ENCODE data around the gene BEND5. TPM values are rescaled to one million over a fixed set of nuclear protein-coding genes. Genes with fewer than 3 reads are reported as not detected.

The BEND5 gene
- total and polyA plus RNA-seq, 2 donors (not counting 1 experiment from before 2014, with no cell fraction given), result 0.39 TPM; not detected in 1

DNA sequence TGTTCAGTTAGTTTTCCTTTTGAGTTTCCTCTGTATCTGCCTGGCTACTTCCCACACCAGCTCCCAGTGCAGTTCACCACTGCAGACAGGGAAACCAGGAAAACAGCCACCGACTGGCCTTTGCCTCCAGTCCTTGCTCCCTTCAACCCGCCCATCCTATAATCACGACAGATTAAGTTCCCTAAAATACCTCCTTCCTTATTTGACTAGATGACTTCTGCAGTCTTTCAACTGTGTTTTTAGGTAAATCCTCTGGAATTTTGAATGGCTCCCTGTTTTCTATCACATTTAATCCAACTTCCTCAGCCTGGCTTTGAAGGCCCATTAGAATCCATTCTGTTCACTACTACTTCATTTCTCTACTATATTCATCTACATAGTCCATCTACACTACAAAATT is 37.6 kb downstream of the BEND5 start:
- no peak overlapping the region for H3K27ac ChIP-seq (ENCODE audit: insufficient read depth, low read length)
- H3K9me3 ChIP-seq (ENCODE audit: control insufficient read depth, insufficient read depth, low read depth, low read length), result no peaks in the 10 kb centered on the region
- DNase-seq (ENCODE audit: low read depth in 2 of 2), result no peak
- no peak overlapping the region for H3K9ac ChIP-seq (ENCODE audit: insufficient read depth, low read length)
- H3K4me3 ChIP-seq (replicated peaks in 1 of 4; ENCODE audit: control extremely low read depth in 1 of 4, insufficient read depth in 1 of 4, low read depth in 3 of 4, low read length in 4 of 4), result no peak overlapping the region
- H4K20me1 ChIP-seq (ENCODE audit: control insufficient read depth, extremely low read depth, insufficient read depth, low read length), result no peaks in the 10 kb centered on the region
- H3K79me2 ChIP-seq (ENCODE audit: control insufficient read depth, insufficient read depth, low read length), result no peaks in the 10 kb centered on the region
- no peaks in the 10 kb centered on the region for H3K36me3 ChIP-seq (ENCODE audit: control insufficient read depth, insufficient read depth, low read length)
- H2AFZ ChIP-seq (ENCODE audit: low read length), result no peak overlapping the region
- H3K27me3 ChIP-seq (ENCODE audit: control insufficient read depth, insufficient read depth, low read length), result no peaks in the 10 kb centered on the region
- no peaks in the 10 kb centered on the region for H3K4me1 ChIP-seq (ENCODE audit: control insufficient read depth, extremely low read depth, insufficient read depth, low read length)
- no peak overlapping the region for H3K4me2 ChIP-seq (ENCODE audit: extremely low read depth, insufficient read depth, low read length)
- no peak for TF ChIP-seq EZH2 (IDR thresholded peaks at IDR 0.05; ENCODE audit: low read length, missing control alignments)

DNA sequence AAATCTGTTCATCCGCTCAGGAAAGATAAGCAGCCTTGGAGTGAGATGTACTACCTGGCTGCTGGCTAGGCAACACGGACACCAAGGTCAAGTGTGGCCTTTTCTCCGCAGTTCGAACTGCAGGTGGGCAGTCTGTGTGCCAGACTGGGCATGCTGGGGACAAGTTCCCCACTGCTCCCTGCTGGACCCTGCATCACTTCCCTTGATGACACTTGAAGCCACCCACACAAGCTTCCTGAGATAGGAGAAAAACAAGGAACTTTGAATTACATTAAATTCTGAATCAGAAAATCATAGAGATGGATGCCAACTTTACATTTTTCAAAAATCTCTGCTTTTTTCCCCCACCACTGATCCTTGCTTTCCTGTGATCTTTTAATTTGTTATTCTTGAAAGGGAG is 38.3 kb downstream of the BEND5 start:
- Histone ChIP-seq H3K27me3 (ENCODE audit: control insufficient read depth, insufficient read depth, low read length) (no peaks in the 10 kb centered on the region), H4K20me1 (ENCODE audit: control insufficient read depth, extremely low read depth, insufficient read depth, low read length) (no peaks in the 10 kb centered on the region), H3K36me3 (ENCODE audit: control insufficient read depth, insufficient read depth, low read length) (no peaks in the 10 kb centered on the region), H3K4me2 (ENCODE audit: extremely low read depth, insufficient read depth, low read length) (no peak overlapping the region), H3K79me2 (ENCODE audit: control insufficient read depth, insufficient read depth, low read length) (no peaks in the 10 kb centered on the region), H3K9me3 (ENCODE audit: control insufficient read depth, insufficient read depth, low read depth, low read length) (no peaks in the 10 kb centered on the region), H3K4me1 (ENCODE audit: control insufficient read depth, extremely low read depth, insufficient read depth, low read length) (no peaks in the 10 kb centered on the region), H3K4me3 (replicated peaks in 1 of 4; ENCODE audit: control extremely low read depth in 1 of 4, insufficient read depth in 1 of 4, low read depth in 3 of 4, low read length in 4 of 4) (no peak overlapping the region), H2AFZ (ENCODE audit: low read length) (no peak overlapping the region), H3K27ac (ENCODE audit: insufficient read depth, low read length) (no peak overlapping the region), H3K9ac (ENCODE audit: insufficient read depth, low read length) (no peak overlapping the region)
- no peak for DNase-seq (ENCODE audit: low read depth in 2 of 2)
- TF ChIP-seq EZH2 (IDR thresholded peaks at IDR 0.05; ENCODE audit: low read length, missing control alignments), result no peak
- TF ChIP-seq, protein P1, sequence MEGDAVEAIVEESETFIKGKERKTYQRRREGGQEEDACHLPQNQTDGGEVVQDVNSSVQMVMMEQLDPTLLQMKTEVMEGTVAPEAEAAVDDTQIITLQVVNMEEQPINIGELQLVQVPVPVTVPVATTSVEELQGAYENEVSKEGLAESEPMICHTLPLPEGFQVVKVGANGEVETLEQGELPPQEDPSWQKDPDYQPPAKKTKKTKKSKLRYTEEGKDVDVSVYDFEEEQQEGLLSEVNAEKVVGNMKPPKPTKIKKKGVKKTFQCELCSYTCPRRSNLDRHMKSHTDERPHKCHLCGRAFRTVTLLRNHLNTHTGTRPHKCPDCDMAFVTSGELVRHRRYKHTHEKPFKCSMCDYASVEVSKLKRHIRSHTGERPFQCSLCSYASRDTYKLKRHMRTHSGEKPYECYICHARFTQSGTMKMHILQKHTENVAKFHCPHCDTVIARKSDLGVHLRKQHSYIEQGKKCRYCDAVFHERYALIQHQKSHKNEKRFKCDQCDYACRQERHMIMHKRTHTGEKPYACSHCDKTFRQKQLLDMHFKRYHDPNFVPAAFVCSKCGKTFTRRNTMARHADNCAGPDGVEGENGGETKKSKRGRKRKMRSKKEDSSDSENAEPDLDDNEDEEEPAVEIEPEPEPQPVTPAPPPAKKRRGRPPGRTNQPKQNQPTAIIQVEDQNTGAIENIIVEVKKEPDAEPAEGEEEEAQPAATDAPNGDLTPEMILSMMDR (conservative IDR thresholded peaks at IDR 0.05 in 1 of 2, IDR thresholded peaks at IDR 0.05 in 1 of 2; ENCODE audit: low read depth in 1 of 2, low read length in 2 of 2), result no peak

DNA sequence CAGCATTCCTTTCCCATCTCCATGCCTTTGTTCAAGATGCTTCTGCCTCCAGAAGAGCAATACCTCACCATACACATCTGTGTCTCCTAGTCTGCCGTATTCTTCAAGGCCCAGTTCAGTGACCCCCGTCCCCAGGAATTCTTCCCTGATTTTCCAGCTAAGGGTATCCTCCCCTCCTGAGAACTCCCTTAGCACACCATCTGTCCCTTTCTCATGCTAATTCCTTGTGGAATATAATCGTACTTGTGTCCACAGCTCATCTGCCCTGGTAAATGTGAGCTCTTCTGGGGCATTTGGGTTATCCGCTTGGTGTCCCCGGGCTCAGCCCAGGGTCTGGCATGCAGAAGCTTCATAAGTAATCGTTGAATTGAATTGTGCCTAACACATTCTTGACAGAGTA is 40.9 kb downstream of the BEND5 start:
- no peak for TF ChIP-seq EZH2 (IDR thresholded peaks at IDR 0.05; ENCODE audit: low read length, missing control alignments)
- TF ChIP-seq, protein P1 (conservative IDR thresholded peaks at IDR 0.05 in 1 of 2, IDR thresholded peaks at IDR 0.05 in 1 of 2; ENCODE audit: low read depth in 1 of 2, low read length in 2 of 2), result no peak
- H3K9ac ChIP-seq (ENCODE audit: insufficient read depth, low read length), result no peak overlapping the region
- H3K36me3 ChIP-seq (ENCODE audit: control insufficient read depth, insufficient read depth, low read length), result no peaks in the 10 kb centered on the region
- no peaks in the 10 kb centered on the region for H3K27me3 ChIP-seq (ENCODE audit: control insufficient read depth, insufficient read depth, low read length)
- H3K9me3 ChIP-seq (ENCODE audit: control insufficient read depth, insufficient read depth, low read depth, low read length), result no peaks in the 10 kb centered on the region
- H2AFZ ChIP-seq (ENCODE audit: low read length), result no peak overlapping the region
- H4K20me1 ChIP-seq (ENCODE audit: control insufficient read depth, extremely low read depth, insufficient read depth, low read length), result no peaks in the 10 kb centered on the region
- H3K4me2 ChIP-seq (ENCODE audit: extremely low read depth, insufficient read depth, low read length), result no peak overlapping the region
- no peak overlapping the region for H3K27ac ChIP-seq (ENCODE audit: insufficient read depth, low read length)
- no peaks in the 10 kb centered on the region for H3K79me2 ChIP-seq (ENCODE audit: control insufficient read depth, insufficient read depth, low read length)
- no peak for DNase-seq (ENCODE audit: low read depth in 2 of 2)
- no peaks in the 10 kb centered on the region for H3K4me1 ChIP-seq (ENCODE audit: control insufficient read depth, extremely low read depth, insufficient read depth, low read length)
- no peak overlapping the region for H3K4me3 ChIP-seq (replicated peaks in 1 of 4; ENCODE audit: control extremely low read depth in 1 of 4, insufficient read depth in 1 of 4, low read depth in 3 of 4, low read length in 4 of 4)

All from fibroblast of lung (primary cell).